ENCODE data around the gene ZNF69. TPM values are rescaled to one million over a fixed set of nuclear protein-coding genes. Genes with fewer than 3 reads are reported as not detected.
"Not testable (repeated sequence)": the region's sequence is repeated elsewhere in the genome, so short reads cannot be mapped to it uniquely, and the experiment has no call there.

The ZNF69 gene
- total RNA-seq, 1 experiment from 2014 or later = 10.3 TPM

- no peaks in the 10 kb centered on the region for H3K4me1 Mint-ChIP-seq (ENCODE audit: low read depth, unreplicated experiment)
- peaks cover 12% of the 10 kb centered on the region for H3K9me3 Mint-ChIP-seq (ENCODE audit: low read depth, unreplicated experiment)
- no peaks in the 10 kb centered on the region for H3K27me3 Mint-ChIP-seq (ENCODE audit: unreplicated experiment)
- no peak overlapping the region for H3K27ac Mint-ChIP-seq (ENCODE audit: unreplicated experiment)
- CTCF ChIA-PET = interaction anchor here (1.6 kb wide), 1 partner anchor 106 kb away, joined by 4 read pairs; no protein-coding TSS in a partner anchor
- peaks cover 3% of the 10 kb centered on the region for H3K36me3 Mint-ChIP-seq (ENCODE audit: insufficient read depth, unreplicated experiment)
- no TSS peak for BruUV-seq (replicated peaks)
- DNase-seq = no peak
- intact Hi-C loops (cut with micrococcal nuclease; ENCODE audit: unreplicated experiment) = loop anchor here (5.0 kb wide), 1 partner anchor 365 kb away; no protein-coding TSS in a partner anchor
- H3K4me3 Mint-ChIP-seq (ENCODE audit: low read depth, unreplicated experiment) = no peak overlapping the region
- TF ChIP-seq, protein P1, sequence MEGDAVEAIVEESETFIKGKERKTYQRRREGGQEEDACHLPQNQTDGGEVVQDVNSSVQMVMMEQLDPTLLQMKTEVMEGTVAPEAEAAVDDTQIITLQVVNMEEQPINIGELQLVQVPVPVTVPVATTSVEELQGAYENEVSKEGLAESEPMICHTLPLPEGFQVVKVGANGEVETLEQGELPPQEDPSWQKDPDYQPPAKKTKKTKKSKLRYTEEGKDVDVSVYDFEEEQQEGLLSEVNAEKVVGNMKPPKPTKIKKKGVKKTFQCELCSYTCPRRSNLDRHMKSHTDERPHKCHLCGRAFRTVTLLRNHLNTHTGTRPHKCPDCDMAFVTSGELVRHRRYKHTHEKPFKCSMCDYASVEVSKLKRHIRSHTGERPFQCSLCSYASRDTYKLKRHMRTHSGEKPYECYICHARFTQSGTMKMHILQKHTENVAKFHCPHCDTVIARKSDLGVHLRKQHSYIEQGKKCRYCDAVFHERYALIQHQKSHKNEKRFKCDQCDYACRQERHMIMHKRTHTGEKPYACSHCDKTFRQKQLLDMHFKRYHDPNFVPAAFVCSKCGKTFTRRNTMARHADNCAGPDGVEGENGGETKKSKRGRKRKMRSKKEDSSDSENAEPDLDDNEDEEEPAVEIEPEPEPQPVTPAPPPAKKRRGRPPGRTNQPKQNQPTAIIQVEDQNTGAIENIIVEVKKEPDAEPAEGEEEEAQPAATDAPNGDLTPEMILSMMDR (IDR thresholded peaks at IDR 0.05; ENCODE audit: unreplicated experiment) = no peak
Measured at GRCh38 chr19:11882606-11883005, 5.0 kb upstream of the ZNF69 start.

GRCh38 chr19:11887234-11887610, 360 bp upstream of the ZNF69 start:
- CTCF ChIA-PET = interaction anchor here (0.6 kb wide), 1 partner anchor 90 kb away, joined by 3 read pairs; no protein-coding TSS in a partner anchor
- intact Hi-C loops (cut with micrococcal nuclease; ENCODE audit: unreplicated experiment) = no loop called here
- H3K4me3 Mint-ChIP-seq (ENCODE audit: low read depth, unreplicated experiment) = peak overlapping the region; percentile 85
- peaks cover 22% of the 10 kb centered on the region for H3K36me3 Mint-ChIP-seq (ENCODE audit: insufficient read depth, unreplicated experiment)
- peaks cover 4% of the 10 kb centered on the region for H3K9me3 Mint-ChIP-seq (ENCODE audit: low read depth, unreplicated experiment)
- DNase-seq = no peak
- BruUV-seq (replicated peaks) = TSS peak; percentile 26
- H3K27ac Mint-ChIP-seq (ENCODE audit: unreplicated experiment) = peak overlapping the region; percentile 84
- no peaks in the 10 kb centered on the region for H3K4me1 Mint-ChIP-seq (ENCODE audit: low read depth, unreplicated experiment)
- TF ChIP-seq, protein P1 (IDR thresholded peaks at IDR 0.05; ENCODE audit: unreplicated experiment) = no peak
- H3K27me3 Mint-ChIP-seq (ENCODE audit: unreplicated experiment) = no peaks in the 10 kb centered on the region

DNA sequence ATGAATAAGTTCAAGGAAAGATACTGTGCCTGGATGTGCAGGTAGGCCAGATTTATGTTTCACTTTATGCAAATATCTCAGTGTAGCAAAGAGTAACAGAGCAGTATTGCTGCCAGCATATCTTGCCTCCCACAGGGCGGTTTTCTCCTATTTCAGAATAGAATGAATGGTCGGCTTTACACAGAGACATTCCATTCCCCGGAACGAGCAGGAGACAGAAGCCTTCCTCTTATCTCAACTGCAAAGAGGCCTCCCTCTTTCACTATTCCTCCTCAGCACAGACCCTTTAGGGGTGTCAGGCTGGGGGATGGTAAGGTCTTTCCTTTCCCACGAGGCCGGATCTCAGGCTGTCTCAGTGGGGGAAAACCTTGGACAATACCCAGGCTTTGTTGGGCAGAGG, 2.3 kb downstream of the ZNF69 start:
- H3K4me1 Mint-ChIP-seq (ENCODE audit: low read depth, unreplicated experiment); intact Hi-C loops (cut with micrococcal nuclease; ENCODE audit: unreplicated experiment); H3K27me3 Mint-ChIP-seq (ENCODE audit: unreplicated experiment); H3K9me3 Mint-ChIP-seq (ENCODE audit: low read depth, unreplicated experiment); BruUV-seq (replicated peaks); DNase-seq: not testable (repeated sequence)
- Mint-ChIP-seq H3K27ac (ENCODE audit: unreplicated experiment) (peak overlapping the region; percentile 50), H3K4me3 (ENCODE audit: low read depth, unreplicated experiment) (peak overlapping the region; percentile 85), H3K36me3 (ENCODE audit: insufficient read depth, unreplicated experiment) (peaks cover 27% of the 10 kb centered on the region)
- CTCF ChIA-PET = interaction anchor here (0.6 kb wide), 1 partner anchor 430 kb away, joined by 4 read pairs; no protein-coding TSS in a partner anchor

DNA sequence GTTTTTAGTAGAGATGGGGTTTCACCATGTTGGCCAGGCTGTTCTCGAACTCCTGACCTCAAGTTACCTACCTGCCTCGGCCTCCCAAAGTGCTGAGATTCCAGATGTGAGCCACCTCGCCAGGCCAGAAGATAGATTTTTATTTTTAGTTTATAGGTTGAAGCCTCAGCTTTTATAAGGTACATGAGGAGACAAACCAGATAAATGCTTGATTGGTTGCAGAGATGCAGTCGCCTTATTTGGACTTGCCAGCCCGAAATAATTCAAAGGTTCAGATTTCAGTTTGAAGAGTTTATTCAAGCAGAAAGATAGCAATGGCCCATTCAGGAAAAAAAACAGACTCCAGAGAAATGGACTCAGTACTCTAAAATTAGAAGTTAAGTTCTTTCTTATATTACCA, 3.1 kb downstream of the ZNF69 start:
- Mint-ChIP-seq H3K27ac (ENCODE audit: unreplicated experiment) (no peak overlapping the region), H3K9me3 (ENCODE audit: low read depth, unreplicated experiment) (peaks cover 12% of the 10 kb centered on the region), H3K36me3 (ENCODE audit: insufficient read depth, unreplicated experiment) (peaks cover 27% of the 10 kb centered on the region), H3K4me1 (ENCODE audit: low read depth, unreplicated experiment) (no peaks in the 10 kb centered on the region), H3K27me3 (ENCODE audit: unreplicated experiment) (no peaks in the 10 kb centered on the region), H3K4me3 (ENCODE audit: low read depth, unreplicated experiment) (no peak overlapping the region)
- intact Hi-C loops (cut with micrococcal nuclease; ENCODE audit: unreplicated experiment) = no loop called here
- TF ChIP-seq, protein P1 (IDR thresholded peaks at IDR 0.05; ENCODE audit: unreplicated experiment) = no peak
- CTCF ChIA-PET = interaction anchor here (0.6 kb wide), 2 partner anchors 34 to 429 kb away, joined by 4 to 5 read pairs; no protein-coding TSS in a partner anchor
- no TSS peak for BruUV-seq (replicated peaks)
- DNase-seq = no peak

- H3K36me3 Mint-ChIP-seq (ENCODE audit: insufficient read depth, unreplicated experiment) = peaks cover 5% of the 10 kb centered on the region
- BruUV-seq (replicated peaks) = no TSS peak
- no peak overlapping the region for H3K4me3 Mint-ChIP-seq (ENCODE audit: low read depth, unreplicated experiment)
- no peak overlapping the region for H3K27ac Mint-ChIP-seq (ENCODE audit: unreplicated experiment)
- no peaks in the 10 kb centered on the region for H3K27me3 Mint-ChIP-seq (ENCODE audit: unreplicated experiment)
- TF ChIP-seq, protein P1 (IDR thresholded peaks at IDR 0.05; ENCODE audit: unreplicated experiment) = no peak
- DNase-seq = no peak
- CTCF ChIA-PET = no interaction called here
- H3K9me3 Mint-ChIP-seq (ENCODE audit: low read depth, unreplicated experiment) = peaks cover 11% of the 10 kb centered on the region
- intact Hi-C loops (cut with micrococcal nuclease; ENCODE audit: unreplicated experiment) = no loop called here
- H3K4me1 Mint-ChIP-seq (ENCODE audit: low read depth, unreplicated experiment) = no peaks in the 10 kb centered on the region
Measured at GRCh38 chr19:11894851-11895250, 7.3 kb downstream of the ZNF69 start.
